Breast epithelium (tissue), 3 donors: ENCODE results near the gene TMCO4.

Experiments used
- POLR2A ChIP-seq: fragments of 450-650 bp; IDR thresholded peaks from one replicate; pipeline ENCODE4 v1.6.1; 2016; ENCODE audit warnings: antibody characterized with exemption, mild to moderate bottlenecking, moderate library complexity
- POLR2AphosphoS5 ChIP-seq, 3 donors: sonication (generic); formaldehyde crosslinking; IDR thresholded peaks; one replicate each; pipeline ENCODE4 v1.6.1; 2017; ENCODE audit warnings: antibody characterized with exemption in 3 of 3
- TF ChIP-seq, protein P1 (sequence below), 3 donors: fragments of 450-650 bp; IDR thresholded peaks; one replicate each; pipeline ENCODE4 v1.5.1; 2016 to 2017; ENCODE audit warnings: antibody characterized with exemption in 3 of 3, mild to moderate bottlenecking in 3 of 3, moderate library complexity in 3 of 3

DNA sequence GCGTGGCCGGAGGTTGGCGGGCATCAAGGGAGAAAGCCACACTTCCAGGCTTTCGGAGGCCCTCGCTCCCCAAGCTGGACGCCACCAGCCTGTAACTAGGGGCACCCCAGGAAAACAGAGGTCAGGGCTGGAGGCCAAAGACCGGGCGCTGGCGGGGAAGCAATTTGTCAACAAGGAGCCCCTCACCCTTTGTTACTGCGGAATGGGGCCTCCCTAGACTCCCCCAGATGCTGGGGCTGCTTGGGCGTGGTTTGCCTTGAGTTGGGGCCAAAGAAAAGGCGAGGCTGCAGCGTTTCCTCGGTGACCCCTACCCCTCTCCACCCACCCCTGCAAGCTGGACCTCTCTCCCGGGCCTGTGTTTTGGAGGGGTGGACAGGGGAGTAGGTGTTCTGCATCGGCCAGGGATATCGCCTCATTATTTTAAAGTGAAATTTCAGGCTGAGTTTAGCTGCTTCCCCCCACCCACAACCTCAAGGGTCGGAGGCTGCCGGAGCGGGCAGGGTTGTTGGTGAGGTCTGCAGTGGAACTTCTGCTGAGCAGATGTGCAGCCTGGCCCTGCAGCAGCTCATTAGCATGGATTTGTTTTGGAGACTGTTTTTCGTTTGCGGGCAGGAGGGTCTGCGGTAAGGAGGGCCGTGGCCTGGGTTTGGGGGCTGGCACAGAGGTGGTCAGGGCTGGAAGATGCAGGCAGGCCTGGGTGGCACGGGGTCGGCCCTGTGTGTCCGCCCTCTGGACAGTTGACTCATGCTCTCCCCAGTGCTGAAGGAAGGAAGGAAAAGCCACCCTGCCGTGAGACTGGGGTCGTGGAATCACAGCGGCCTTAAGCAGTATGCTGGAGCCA is 154.1 kb downstream of the TMCO4 start:
- TF ChIP-seq POLR2AphosphoS5 (IDR thresholded peaks at IDR 0.05) (no peak), POLR2A (no peak)
- TF ChIP-seq, protein P1, sequence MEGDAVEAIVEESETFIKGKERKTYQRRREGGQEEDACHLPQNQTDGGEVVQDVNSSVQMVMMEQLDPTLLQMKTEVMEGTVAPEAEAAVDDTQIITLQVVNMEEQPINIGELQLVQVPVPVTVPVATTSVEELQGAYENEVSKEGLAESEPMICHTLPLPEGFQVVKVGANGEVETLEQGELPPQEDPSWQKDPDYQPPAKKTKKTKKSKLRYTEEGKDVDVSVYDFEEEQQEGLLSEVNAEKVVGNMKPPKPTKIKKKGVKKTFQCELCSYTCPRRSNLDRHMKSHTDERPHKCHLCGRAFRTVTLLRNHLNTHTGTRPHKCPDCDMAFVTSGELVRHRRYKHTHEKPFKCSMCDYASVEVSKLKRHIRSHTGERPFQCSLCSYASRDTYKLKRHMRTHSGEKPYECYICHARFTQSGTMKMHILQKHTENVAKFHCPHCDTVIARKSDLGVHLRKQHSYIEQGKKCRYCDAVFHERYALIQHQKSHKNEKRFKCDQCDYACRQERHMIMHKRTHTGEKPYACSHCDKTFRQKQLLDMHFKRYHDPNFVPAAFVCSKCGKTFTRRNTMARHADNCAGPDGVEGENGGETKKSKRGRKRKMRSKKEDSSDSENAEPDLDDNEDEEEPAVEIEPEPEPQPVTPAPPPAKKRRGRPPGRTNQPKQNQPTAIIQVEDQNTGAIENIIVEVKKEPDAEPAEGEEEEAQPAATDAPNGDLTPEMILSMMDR (IDR thresholded peaks at IDR 0.05) = no peak
